Glomerular visceral epithelial cell (primary cell): Measurements from ENCODE around the gene ANGPTL2.
"Not testable (repeated sequence)": the region's sequence is repeated elsewhere in the genome, so short reads cannot be mapped to it uniquely, and the experiment has no call there.

Source experiments
- DNase-seq: peaks from one replicate; pipeline ENCODE4 v3.0.0-alpha.2; 2016; ENCODE audit errors: extremely low spot score

ANGPTL2 gene

GRCh38 chr9:127155314-127155960 lies 33.0 kb upstream of the ANGPTL2 start:
- DNase-seq = no peak

- no peak for DNase-seq
These were observed 32.2 kb upstream of the ANGPTL2 start for GRCh38 chr9:127154390-127155191.

DNA sequence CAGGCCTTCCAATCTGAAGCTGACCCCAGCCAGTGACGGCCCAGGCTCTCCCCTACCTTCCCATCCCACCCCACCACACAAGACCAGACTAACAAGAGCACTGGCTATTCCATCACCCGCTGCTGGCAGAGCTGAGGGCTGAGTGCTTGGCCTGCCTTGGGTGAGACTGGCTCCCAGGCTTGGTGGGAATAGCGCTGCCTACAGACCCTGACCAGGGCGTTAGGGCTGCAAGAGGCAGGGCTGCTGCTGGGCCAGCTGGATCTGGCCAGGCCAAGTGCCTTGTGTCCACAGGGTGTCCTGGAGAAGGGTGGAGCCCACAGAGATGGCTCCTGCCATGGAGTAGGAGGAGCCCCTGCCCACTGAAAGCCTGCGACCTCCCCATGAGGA lies 31.6 kb upstream of the ANGPTL2 start:
- DNase-seq = no peak

GRCh38 chr9:127153501-127153900 lies 31.1 kb upstream of the ANGPTL2 start:
- DNase-seq = no peak

GRCh38 chr9:127149463-127150390 lies 27.3 kb upstream of the ANGPTL2 start:
- DNase-seq = no peak

DNA sequence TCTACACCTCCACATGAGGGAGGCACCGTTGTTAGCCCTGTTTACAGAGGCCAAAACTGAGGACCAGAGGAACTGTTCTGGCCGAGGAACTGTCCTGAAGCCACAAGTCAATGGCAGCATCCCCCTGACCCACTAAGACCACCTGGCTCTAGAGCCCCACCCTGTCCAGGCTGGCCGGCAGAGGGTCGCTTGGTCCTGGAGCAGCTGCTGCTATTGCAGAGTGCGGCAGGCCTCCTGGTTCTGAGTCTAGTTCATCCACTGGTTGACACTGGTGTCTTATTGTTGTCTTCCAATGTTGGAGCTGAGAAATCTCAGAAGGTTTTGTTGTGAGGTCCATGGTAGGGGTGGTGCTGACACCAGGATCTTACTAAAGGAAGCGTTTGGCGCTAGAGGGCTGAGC lies 26.6 kb upstream of the ANGPTL2 start:
- DNase-seq = no peak

GRCh38 chr9:127148014-127148413 lies 25.6 kb upstream of the ANGPTL2 start:
- no peak for DNase-seq

GRCh38 chr9:127147251-127147650 lies 24.8 kb upstream of the ANGPTL2 start:
- no peak for DNase-seq

GRCh38 chr9:127146841-127147240 lies 24.4 kb upstream of the ANGPTL2 start:
- not testable (repeated sequence) for DNase-seq

DNA sequence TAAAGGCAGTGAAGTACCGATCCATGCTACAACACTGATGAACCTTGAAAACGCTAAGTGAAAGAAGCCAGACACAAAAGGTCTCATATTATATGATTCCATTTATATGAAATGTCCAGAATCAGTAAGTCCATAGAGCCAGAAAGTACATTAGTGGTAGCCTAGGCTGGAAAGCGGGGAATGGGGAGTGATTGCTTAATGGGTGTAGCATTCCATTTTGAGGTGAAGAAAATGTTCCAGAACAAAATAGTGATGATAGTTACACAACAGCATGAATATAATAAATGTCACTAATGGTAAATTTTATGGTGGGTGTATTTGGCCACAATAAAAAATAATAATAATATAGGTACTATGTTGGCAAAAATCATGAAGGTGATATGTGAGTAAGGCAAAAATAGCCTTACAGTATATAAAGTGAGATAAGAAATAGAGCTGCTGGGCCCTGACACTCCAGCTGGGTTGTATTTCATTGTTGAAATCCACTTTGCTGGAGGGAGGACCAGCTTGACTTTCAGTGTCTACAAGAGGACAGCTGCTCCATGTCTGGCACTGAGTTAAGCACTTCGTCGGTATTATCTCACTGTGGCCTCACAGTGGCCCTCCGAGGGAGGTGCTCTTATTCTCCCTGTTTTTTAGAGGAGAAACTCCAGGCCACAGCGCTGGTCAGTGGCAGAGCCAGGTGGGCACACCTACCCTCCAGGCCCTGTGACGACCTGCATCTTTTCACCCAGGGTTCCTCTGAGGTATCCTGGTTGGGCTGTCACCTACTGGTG lies 22.4 kb upstream of the ANGPTL2 start:
- DNase-seq = no peak

GRCh38 chr9:127143920-127144465 lies 21.6 kb upstream of the ANGPTL2 start:
- no peak for DNase-seq

DNA sequence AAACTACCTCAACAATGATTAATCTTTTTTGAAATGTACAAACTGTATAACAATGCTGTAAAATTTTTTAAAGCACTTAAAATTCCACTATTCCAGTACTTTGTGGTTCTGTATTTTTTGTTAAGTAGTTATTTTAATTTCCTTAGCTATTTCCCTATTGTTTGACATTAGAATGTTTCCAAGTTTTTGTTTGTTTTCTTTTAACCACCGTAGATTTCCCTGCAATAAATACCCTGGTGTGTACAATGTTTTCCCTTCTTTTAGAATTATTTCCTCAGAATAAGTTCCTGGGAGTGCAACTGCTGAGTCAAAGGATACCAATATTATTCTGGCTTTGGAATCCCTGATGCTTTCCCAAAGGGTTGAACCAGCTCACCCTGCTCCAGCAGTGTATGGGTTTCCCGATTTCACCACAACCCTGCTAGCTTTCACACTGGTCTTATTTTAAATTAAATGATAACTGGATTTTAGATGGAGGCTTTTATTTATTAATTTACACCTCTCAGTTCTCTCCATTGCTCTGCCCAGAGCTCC lies 20.6 kb upstream of the ANGPTL2 start:
- DNase-seq = no peak

DNA sequence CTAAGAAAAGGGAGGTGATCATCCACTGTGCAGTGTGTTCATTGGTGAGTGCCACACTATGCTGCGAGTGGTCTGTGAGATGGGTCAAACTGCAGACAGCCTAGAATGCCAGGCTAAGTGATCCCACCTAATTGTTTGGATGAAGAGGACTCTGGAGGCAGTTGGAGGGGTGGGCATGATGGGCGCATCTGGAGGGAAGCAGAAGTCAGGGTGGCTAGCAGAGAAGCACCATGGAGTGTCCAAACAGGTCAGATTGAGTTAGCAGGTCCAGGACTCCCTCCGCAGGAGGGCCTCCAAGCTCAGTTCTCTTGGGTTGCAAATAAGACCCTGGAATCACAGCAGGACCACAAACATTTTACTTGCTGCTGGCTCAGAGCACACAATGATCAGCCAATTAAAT lies 19.9 kb upstream of the ANGPTL2 start:
- DNase-seq = no peak

DNA sequence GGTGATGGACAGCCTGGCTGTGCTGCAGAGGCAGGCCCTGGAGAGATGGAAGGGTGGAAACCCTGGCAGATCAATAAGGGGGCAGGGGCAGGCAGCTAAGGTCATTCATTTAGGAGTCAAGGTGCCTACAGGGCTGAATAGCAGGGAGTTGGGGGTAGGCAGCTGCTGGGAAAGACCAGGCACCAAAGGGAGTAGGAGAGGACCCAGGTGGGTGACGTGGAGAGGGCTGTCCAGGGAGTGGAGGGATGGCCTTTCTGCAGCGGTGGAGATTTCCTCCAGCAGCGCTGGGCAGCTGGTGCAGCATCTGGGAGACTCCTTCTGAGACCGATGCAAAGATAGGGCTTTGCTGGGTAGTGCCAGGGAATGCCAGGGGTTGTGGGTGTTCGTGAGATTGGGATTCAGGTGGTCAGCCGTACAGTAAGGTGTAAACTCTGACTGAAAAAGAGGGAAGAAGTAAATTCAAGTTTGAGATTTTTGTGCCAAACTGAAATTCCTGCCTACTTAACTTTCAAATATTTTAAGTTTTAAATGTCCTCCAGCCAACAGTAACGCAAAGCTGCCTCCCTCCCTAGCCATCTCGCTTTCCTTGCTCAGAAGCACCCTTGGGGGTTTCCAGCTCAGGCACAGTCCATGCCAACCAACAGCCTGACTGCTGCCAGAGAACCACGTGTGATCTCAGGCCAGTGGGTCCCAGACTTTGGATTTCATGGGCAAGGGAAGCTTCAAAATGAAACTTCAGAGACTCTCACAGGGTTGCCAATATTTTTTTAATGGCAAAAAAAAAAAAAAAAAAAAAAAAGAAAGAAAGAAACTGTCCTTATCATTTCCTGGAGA lies 18.6 kb upstream of the ANGPTL2 start:
- DNase-seq = no peak

- DNase-seq = no peak
These were observed 17.7 kb upstream of the ANGPTL2 start for GRCh38 chr9:127140181-127140580.

- DNase-seq = no peak
These were observed 17.3 kb upstream of the ANGPTL2 start for GRCh38 chr9:127139775-127140174.

- no peak for DNase-seq
These were observed 16.8 kb upstream of the ANGPTL2 start for GRCh38 chr9:127139071-127139731.

GRCh38 chr9:127138444-127138843 lies 16.0 kb upstream of the ANGPTL2 start:
- no peak for DNase-seq

GRCh38 chr9:127137640-127138360 lies 15.4 kb upstream of the ANGPTL2 start:
- DNase-seq = no peak
